Bronchial epithelial cell (primary cell): Measurements from ENCODE around the gene PCDHB6. TPM values are rescaled to one million over a fixed set of nuclear protein-coding genes. Genes with fewer than 3 reads are reported as not detected.
A peak's percentile ranks its signal among the peaks of the same experiment; 100 is the strongest.
"Not testable (repeated sequence)": the region's sequence is repeated elsewhere in the genome, so short reads cannot be mapped to it uniquely, and the experiment has no call there.

Experiments used
- DNase-seq: peaks from one replicate; pipeline ENCODE4 v3.0.0-alpha.2; 2010; ENCODE audit warnings: low read depth
- FAIRE-seq: peaks from 2 replicates; lab custom pipeline; 2011; peaks lifted over from hg19 to GRCh38; lab: Jason Lieb, UNC
- H3K27me3 ChIP-seq: 2 replicates; pipeline ENCODE4 v1.5.1; 2011; ENCODE audit warnings: low read length; ENCODE audit not compliant: control insufficient read depth, insufficient read depth
- H3K36me3 ChIP-seq: 2 replicates; pipeline ENCODE4 v1.5.1; 2011; ENCODE audit warnings: low read length; ENCODE audit not compliant: control insufficient read depth, insufficient read depth
- H3K4me3 ChIP-seq: 2 replicates; pipeline ENCODE4 v1.5.1; 2011; ENCODE audit warnings: mild to moderate bottlenecking, low read depth, low read length, control low read depth
- CTCF ChIP-seq: IDR thresholded peaks from 2 replicates; pipeline ENCODE4 v1.5.1; 2011; ENCODE audit warnings: mild to moderate bottlenecking, moderate library complexity, low read length, control low read depth, inconsistent platforms; ENCODE audit not compliant: insufficient read depth, severe bottlenecking
- total RNA-seq: library from RNA; depleted of rRNA; stranded (reverse); fragments of >200 nt; gene quantifications from 2 replicates; pipeline ENCODE4 v1.2.1, GENCODE V29; 2014

The PCDHB6 gene
- total RNA-seq, 1 donor from 2014 or later, result not detected

- H3K36me3 ChIP-seq, result no peaks in the 10 kb centered on the region
- H3K4me3 ChIP-seq, result no peak overlapping the region
- TF ChIP-seq CTCF, result no peak
- FAIRE-seq, result no peak
- DNase-seq, result no peak
- no peaks in the 10 kb centered on the region for H3K27me3 ChIP-seq
Observed at GRCh38 chr5:141196363-141196762, 46.5 kb downstream of the PCDHB6 start.

GRCh38 chr5:141199359-141200235 is 49.7 kb downstream of the PCDHB6 start, which contains the start of gene PCDHB11:
PCDHB11 (plus strand) TSS chr5:141199627; CDS start chr5:141199775, 148 bp downstream.
- FAIRE-seq, result no peak
- Histone ChIP-seq H3K36me3 (no peaks in the 10 kb centered on the region), H3K27me3 (no peaks in the 10 kb centered on the region), H3K4me3 (peak within 1 kb of the TSS; percentile 2)
- TF ChIP-seq CTCF, result no peak
- DNase-seq, result no peak

- DNase-seq, FAIRE-seq, H3K27me3 ChIP-seq, H3K36me3 ChIP-seq, H3K4me3 ChIP-seq: not testable (repeated sequence)
Observed at GRCh38 chr5:141201126-141201525, 51.3 kb downstream of the PCDHB6 start.

- not testable (repeated sequence) for H3K36me3 ChIP-seq, FAIRE-seq, H3K4me3 ChIP-seq, DNase-seq, H3K27me3 ChIP-seq
Observed at GRCh38 chr5:141201646-141202045, 51.8 kb downstream of the PCDHB6 start.

Other genes starting within 250 kb of the PCDHB6 start
- 1.6 and 1.7 TPM in 2 replicates for gene PCDHAC1, start 223.8 kb upstream of the PCDHB6 start, total RNA-seq
- 14.1 and 16.8 TPM in 2 replicates for gene PCDHAC2, start 183.6 kb upstream of the PCDHB6 start, total RNA-seq
- gene PCDHB1, start 98.7 kb upstream of the PCDHB6 start, total RNA-seq, result not detected in 2 replicates
- gene PCDHB2, start 55.4 kb upstream of the PCDHB6 start, total RNA-seq, result 0.26 and 1.1 TPM in 2 replicates
- under 0.01 and 0.13 TPM in 2 replicates for gene PCDHB3, start 49.6 kb upstream of the PCDHB6 start, total RNA-seq
- gene PCDHB4, start 28.2 kb upstream of the PCDHB6 start, total RNA-seq, result 0.13 TPM in 1 of 2 replicates, not detected in the other
- gene PCDHB5, start 14.9 kb upstream of the PCDHB6 start, total RNA-seq, result 0.26 TPM in 2 replicates
- not detected in 2 replicates for gene PCDHB7, start 22.6 kb downstream of the PCDHB6 start, total RNA-seq
- under 0.01 TPM in 2 replicates for gene PCDHB8, start 27.7 kb downstream of the PCDHB6 start, total RNA-seq
- gene PCDHB16, start 32.3 kb downstream of the PCDHB6 start, total RNA-seq, result under 0.01 TPM in 1 of 2 replicates, not detected in the other
- gene PCDHB9, start 37.1 kb downstream of the PCDHB6 start, total RNA-seq, result under 0.01 TPM in 1 of 2 replicates, not detected in the other
- gene PCDHB10, start 42.3 kb downstream of the PCDHB6 start, total RNA-seq, result 0.13 and 0.26 TPM in 2 replicates
- under 0.01 and 0.26 TPM in 2 replicates for gene PCDHB11, start 49.6 kb downstream of the PCDHB6 start, total RNA-seq
- gene PCDHB12, start 58.7 kb downstream of the PCDHB6 start, total RNA-seq, result 0.13 TPM in 1 of 2 replicates, not detected in the other
- gene PCDHB13, start 63.9 kb downstream of the PCDHB6 start, total RNA-seq, result 0.26 TPM in 1 of 2 replicates, not detected in the other
- gene PCDHB14, start 73.3 kb downstream of the PCDHB6 start, total RNA-seq, result 0.26 and 0.77 TPM in 2 replicates
- gene PCDHB15, start 95.3 kb downstream of the PCDHB6 start, total RNA-seq, result under 0.01 and 0.51 TPM in 2 replicates
- 0.13 TPM in 1 of 2 replicates, not detected in the other for gene SLC25A2, start 154.0 kb downstream of the PCDHB6 start, total RNA-seq
- gene TAF7, start 170.7 kb downstream of the PCDHB6 start, total RNA-seq, result 36.3 and 74.5 TPM in 2 replicates
- under 0.01 and 0.26 TPM in 2 replicates for gene PCDHGA1, start 180.5 kb downstream of the PCDHB6 start, total RNA-seq
- under 0.01 and 0.26 TPM in 2 replicates for gene PCDHGA2, start 188.7 kb downstream of the PCDHB6 start, total RNA-seq
- under 0.01 and 0.13 TPM in 2 replicates for gene PCDHGA3, start 193.8 kb downstream of the PCDHB6 start, total RNA-seq
- gene PCDHGB1, start 200.0 kb downstream of the PCDHB6 start, total RNA-seq, result under 0.01 and 0.26 TPM in 2 replicates
- 0.26 and 0.53 TPM in 2 replicates for gene PCDHGA4, start 205.0 kb downstream of the PCDHB6 start, total RNA-seq
- under 0.01 and 0.26 TPM in 2 replicates for gene PCDHGB2, start 209.9 kb downstream of the PCDHB6 start, total RNA-seq
- under 0.01 and 0.13 TPM in 2 replicates for gene PCDHGA5, start 214.1 kb downstream of the PCDHB6 start, total RNA-seq
- under 0.01 and 0.77 TPM in 2 replicates for gene PCDHGB3, start 220.2 kb downstream of the PCDHB6 start, total RNA-seq
- gene PCDHGA6, start 223.8 kb downstream of the PCDHB6 start, total RNA-seq, result under 0.01 and 0.26 TPM in 2 replicates
- gene PCDHGA7, start 232.7 kb downstream of the PCDHB6 start, total RNA-seq, result under 0.01 and 0.51 TPM in 2 replicates
- 2.1 and 3.1 TPM in 2 replicates for gene PCDHGB4, start 237.6 kb downstream of the PCDHB6 start, total RNA-seq
- under 0.01 and 0.51 TPM in 2 replicates for gene PCDHGA8, start 242.6 kb downstream of the PCDHB6 start, total RNA-seq
- gene PCDHGB5, start 247.9 kb downstream of the PCDHB6 start, total RNA-seq, result 2.4 and 5.1 TPM in 2 replicates